Naive B cell (primary cell): Measurements from ENCODE around the gene RINL. TPM values are rescaled to one million over a fixed set of nuclear protein-coding genes. Genes with fewer than 3 reads are reported as not detected.
"Not testable (repeated sequence)": the region's sequence is repeated elsewhere in the genome, so short reads cannot be mapped to it uniquely, and the experiment has no call there.

Source experiments
- ATAC-seq, 2 donors: fragments of 150-1000 bp; cut with Tn5 transposase; 2 replicates each; pipeline ENCODE4 v1.10.0; 2021; ENCODE audit warnings: low read depth in 2 of 2, mild to moderate bottlenecking in 2 of 2, moderate library complexity in 2 of 2
- DNase-seq: peaks from one replicate; pipeline ENCODE4 v3.0.0; 2022
- H3K27ac Mint-ChIP-seq, 6 donors: one replicate each; pipeline ENCODE4 v1.8.0; 2020 to 2022; ENCODE audit warnings: mild to moderate bottlenecking in 6 of 6, mixed read lengths in 6 of 6, moderate library complexity in 5 of 6, inconsistent platforms in 2 of 6
- H3K27me3 Mint-ChIP-seq, 3 donors: one replicate each; pipeline ENCODE4 v1.8.0; 2021 to 2022; ENCODE audit warnings: mixed read lengths in 3 of 3, mild to moderate bottlenecking in 1 of 3
- H3K36me3 Mint-ChIP-seq, 2 donors: one replicate each; pipeline ENCODE4 v1.8.0; 2020 to 2022; ENCODE audit warnings: mixed read lengths in 2 of 2, inconsistent platforms in 1 of 2, mild to moderate bottlenecking in 1 of 2
- H3K4me1 Mint-ChIP-seq, 3 donors: one replicate each; pipeline ENCODE4 v1.8.0; 2020 to 2022; ENCODE audit warnings: mixed read lengths in 3 of 3, inconsistent platforms in 1 of 3, mild to moderate bottlenecking in 1 of 3, moderate library complexity in 1 of 3
- H3K4me3 Mint-ChIP-seq, 8 donors: one replicate each; pipeline ENCODE4 v1.8.0; 2020 to 2022; ENCODE audit warnings: mild to moderate bottlenecking in 8 of 8, mixed read lengths in 8 of 8, moderate library complexity in 8 of 8, inconsistent platforms in 2 of 8
- H3K9me3 Mint-ChIP-seq, 7 donors: one replicate each; pipeline ENCODE4 v1.8.0; 2020 to 2022; ENCODE audit warnings: mixed read lengths in 7 of 7, mild to moderate bottlenecking in 5 of 7, inconsistent platforms in 2 of 7, moderate library complexity in 1 of 7
- polyA plus RNA-seq, 6 donors: library from polyadenylated mRNA; unstranded; fragments of 300-500 nt; fragmentation: Illumina TruSeq; gene quantifications; one replicate each; pipeline ENCODE4 v1.2.3, GENCODE V29; 2021; ENCODE audit warnings: low read depth in 6 of 6

Gene RINL
- polyA plus RNA-seq, 6 donors from 2014 or later: 22.1 to 80.3 (median 50.2) TPM

GRCh38 chr19:38821230-38821825 lies 56.7 kb downstream of the RINL start:
- peak overlapping the region in 1 of 6 donors; percentile 59 for H3K27ac Mint-ChIP-seq
- not testable (repeated sequence) for H3K4me3 Mint-ChIP-seq, H3K27me3 Mint-ChIP-seq, DNase-seq, ATAC-seq, H3K9me3 Mint-ChIP-seq
- H3K36me3 Mint-ChIP-seq: peaks cover 16 to 25% of the 10 kb centered on the region in 2 donors
- peaks cover 14 to 33% (median 16%) of the 10 kb centered on the region in 3 donors for H3K4me1 Mint-ChIP-seq

DNA sequence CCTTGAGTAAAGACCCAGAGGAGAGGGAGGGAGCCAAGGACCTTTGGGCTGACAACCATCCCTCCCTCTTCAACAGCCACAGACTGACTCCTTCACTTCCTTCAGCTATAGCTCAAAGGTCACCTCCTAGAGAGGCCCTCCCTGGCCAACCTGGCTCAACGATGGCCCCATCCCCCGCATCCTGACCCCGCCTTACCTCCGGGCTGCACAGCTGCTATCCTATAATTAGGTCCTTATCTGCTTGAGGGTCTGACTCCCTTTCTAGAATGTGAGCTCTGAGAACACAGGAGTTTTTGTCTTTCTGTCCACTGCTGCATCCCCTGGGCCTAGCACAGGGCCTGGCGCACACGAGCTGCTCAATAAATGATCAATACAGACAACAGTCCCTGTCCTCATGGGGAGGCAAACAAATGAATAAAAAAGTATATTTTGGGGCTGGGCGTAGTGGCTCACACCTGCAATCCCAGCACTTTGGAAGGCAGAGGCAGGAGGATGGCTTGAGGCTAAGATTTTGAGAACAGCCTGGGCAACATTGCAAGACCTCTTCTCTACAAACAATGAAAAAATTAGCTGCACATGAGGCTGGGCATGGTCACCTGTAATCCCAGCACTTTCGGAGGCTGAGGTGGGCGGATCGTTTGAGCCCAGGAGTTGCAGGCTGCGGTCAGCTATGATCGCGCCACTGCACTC lies 58.7 kb downstream of the RINL start:
- H3K36me3 Mint-ChIP-seq: peaks cover 16 to 34% of the 10 kb centered on the region in 2 donors

More for the DNA sequence above, 58.7 kb downstream of the RINL start:
- DNase-seq (no peak), ATAC-seq (no peak)
- Mint-ChIP-seq H3K4me1 (peaks cover 9 to 27% (median 16%) of the 10 kb centered on the region in 3 donors), H3K4me3 (no peak overlapping the region), H3K27me3 (no peaks in the 10 kb centered on the region), H3K27ac (peak overlapping the region in 1 of 6 donors; percentile 69), H3K9me3 (no peaks in the 10 kb centered on the region)

Other genes with a start within 250 kb of the RINL start
- gene ACTN4, start 230.6 kb downstream of the RINL start, polyA plus RNA-seq: 10 to 100 TPM in 4 of 6 donors, 1 to 10 TPM in 2; 6.8 to 15.8 (median 10.6) TPM
- gene CAPN12, start 133.8 kb downstream of the RINL start, polyA plus RNA-seq: 10 to 100 TPM in 4 of 6 donors, 1 to 10 TPM in 2; 3.3 to 25.4 (median 14.0) TPM
- gene LGALS7, start 104.8 kb downstream of the RINL start, polyA plus RNA-seq: not detected
- gene LGALS7B, start 89.1 kb downstream of the RINL start, polyA plus RNA-seq: 1 to 10 TPM in 1 of 6 donors, not detected in 5; 6.0 TPM
- gene LGALS4, start 65.3 kb downstream of the RINL start, polyA plus RNA-seq: 1 to 10 TPM in 1 of 6 donors, not detected in 5; 1.4 TPM
- gene ECH1, start 46.5 kb downstream of the RINL start, polyA plus RNA-seq: 100 to 1,000 TPM; 234 to 283 (median 274) TPM
- 100 to 1,000 TPM in 3 of 6 donors, 10 to 100 TPM in 3; 29.0 to 116 (median 99.3) TPM for gene HNRNPL, start 28.3 kb downstream of the RINL start, polyA plus RNA-seq
- gene SIRT2, start 21.3 kb upstream of the RINL start, polyA plus RNA-seq: 10 to 100 TPM; 43.2 to 64.9 (median 54.4) TPM
- gene NFKBIB, start 21.7 kb upstream of the RINL start, polyA plus RNA-seq: 10 to 100 TPM in 5 of 6 donors, 1 to 10 TPM in 1; 6.9 to 16.9 (median 12.1) TPM
- not detected for gene CCER2, start 33.9 kb upstream of the RINL start, polyA plus RNA-seq
- gene SARS2, start 52.5 kb upstream of the RINL start, polyA plus RNA-seq: 10 to 100 TPM in 5 of 6 donors, 1 to 10 TPM in 1; 3.6 to 16.6 (median 12.5) TPM
- gene MRPS12, start 52.7 kb upstream of the RINL start, polyA plus RNA-seq: 100 to 1,000 TPM in 2 of 6 donors, 10 to 100 TPM in 4; 66.8 to 117 (median 85.1) TPM
- gene FBXO17, start 97.5 kb upstream of the RINL start, polyA plus RNA-seq: not detected
- gene FBXO27, start 154.3 kb upstream of the RINL start, polyA plus RNA-seq: not detected
- not detected for gene ACP7, start 206.1 kb upstream of the RINL start, polyA plus RNA-seq
- 1 to 10 TPM in 5 of 6 donors, under 1 TPM in 1; 0.09 to 2.6 (median 1.7) TPM for gene PAK4, start 247.5 kb upstream of the RINL start, polyA plus RNA-seq